Upper lobe of left lung (tissue), 4 donors: ENCODE data around the gene STEAP1B.
A peak's percentile ranks its signal among the peaks of the same experiment; 100 is the strongest.

Source experiments
- CTCF ChIP-seq, 6 experiments: fragments of 450-650 bp in 4 of 6; fragments of 200-600 bp in 2 of 6; sonication (generic) in 2 of 6; IDR thresholded peaks; one replicate each; pipeline ENCODE4 v1.5.1; 2016 to 2019; ENCODE audit warnings: antibody characterized with exemption in 6 of 6
- POLR2A ChIP-seq, 4 donors: fragments of 450-650 bp; IDR thresholded peaks; one replicate each; pipeline ENCODE4 v1.5.1; 2016 to 2017; ENCODE audit warnings: antibody characterized with exemption in 4 of 4, mild to moderate bottlenecking in 2 of 4
- POLR2AphosphoS5 ChIP-seq, 2 donors: sonication (generic); formaldehyde crosslinking; IDR thresholded peaks; one replicate each; pipeline ENCODE4 v1.5.1; 2017; ENCODE audit warnings: antibody characterized with exemption in 2 of 2

DNA sequence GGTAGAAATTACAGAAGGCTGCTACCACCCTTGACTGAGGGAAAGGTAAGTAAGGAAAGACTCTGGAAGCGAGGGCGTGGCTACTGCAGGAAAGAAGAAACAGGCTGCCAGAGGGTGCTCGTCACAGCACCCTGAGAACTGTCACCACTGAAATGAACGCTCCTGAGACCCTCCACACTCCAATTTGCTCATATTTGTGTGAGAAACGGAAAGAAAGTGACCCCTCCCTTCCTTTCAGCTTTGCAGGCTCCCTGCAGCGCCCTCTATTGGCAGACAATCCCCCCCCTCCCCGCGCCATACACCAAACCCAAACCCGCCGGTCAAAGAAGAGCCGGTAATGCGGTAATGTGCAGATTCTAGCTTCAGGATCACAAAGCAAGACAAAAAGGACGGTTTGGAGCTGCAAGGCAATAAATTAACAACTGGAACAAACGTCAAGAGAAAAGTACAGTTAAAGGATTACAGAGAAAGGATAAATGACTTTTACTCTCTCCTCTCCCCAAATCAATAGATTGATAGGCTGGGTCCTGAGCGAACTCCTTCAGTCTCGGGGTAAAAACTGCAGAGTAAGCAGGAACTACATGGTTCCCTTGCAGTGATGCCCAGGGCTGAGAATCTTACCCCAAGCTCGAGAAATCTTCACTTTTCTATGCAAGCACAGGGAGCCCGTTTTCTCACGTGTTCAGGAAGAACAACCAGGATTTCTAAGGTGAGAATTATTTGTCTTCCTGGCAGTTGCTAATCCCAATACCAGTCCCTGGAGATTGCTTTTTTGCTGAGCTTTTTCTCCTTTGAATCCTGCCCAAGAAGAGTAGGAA is 47.6 kb downstream of the STEAP1B start:
- TF ChIP-seq POLR2A (IDR thresholded peaks at IDR 0.05): no peak
- TF ChIP-seq CTCF (IDR thresholded peaks at IDR 0.05): peak; percentile 42 to 61 (median 51)
- TF ChIP-seq POLR2AphosphoS5 (IDR thresholded peaks at IDR 0.05): no peak
